Upper lobe of left lung (tissue), 6 donors: ENCODE data around the gene ZNF853. TPM values are rescaled to one million over a fixed set of nuclear protein-coding genes. Genes with fewer than 3 reads are reported as not detected.
"Not testable (repeated sequence)": the region's sequence is repeated elsewhere in the genome, so short reads cannot be mapped to it uniquely, and the experiment has no call there.

Source experiments
- ATAC-seq, 2 donors: fragments of 200-7000 bp; cut with Tn5 transposase; one replicate each; pipeline ENCODE4 v1.9.1; 2022; ENCODE audit warnings: mild to moderate bottlenecking in 2 of 2, moderate library complexity in 2 of 2; ENCODE audit not compliant: low FRiP score in 2 of 2
- DNase-seq, 2 donors: peaks; one replicate each; pipeline ENCODE4 v3.0.0-alpha.2; 2019 to 2020
- H3K27ac ChIP-seq, 4 donors: fragments of 200-600 bp; sonication (generic); one replicate each; pipeline ENCODE4 v1.5.1; 2016 to 2019
- H3K27me3 ChIP-seq, 4 donors: fragments of 200-600 bp; sonication (generic); one replicate each; pipeline ENCODE4 v1.5.1; 2017 to 2019
- H3K36me3 ChIP-seq, 4 donors: fragments of 200-600 bp; sonication (generic); one replicate each; pipeline ENCODE4 v1.5.1; 2016 to 2019
- H3K4me1 ChIP-seq, 4 donors: fragments of 200-600 bp; sonication (generic); one replicate each; pipeline ENCODE4 v1.5.1; 2018 to 2019
- H3K4me3 ChIP-seq, 4 donors: fragments of 200-600 bp; sonication (generic); one replicate each; pipeline ENCODE4 v1.5.1; 2017 to 2019; ENCODE audit warnings: mild to moderate bottlenecking in 2 of 4, moderate library complexity in 1 of 4
- H3K9me3 ChIP-seq, 4 donors: fragments of 200-600 bp; sonication (generic); one replicate each; pipeline ENCODE4 v1.5.1; 2018 to 2019
- CTCF ChIP-seq, 6 experiments: fragments of 450-650 bp in 4 of 6; fragments of 200-600 bp in 2 of 6; sonication (generic) in 2 of 6; IDR thresholded peaks; one replicate each; pipeline ENCODE4 v1.5.1; 2016 to 2019; ENCODE audit warnings: antibody characterized with exemption in 6 of 6
- EP300 ChIP-seq, 4 donors: sonication (generic); formaldehyde crosslinking; IDR thresholded peaks; one replicate each; pipeline ENCODE4 v1.5.1; 2017; ENCODE audit warnings: antibody characterized with exemption in 4 of 4, control low read depth in 2 of 4
- POLR2A ChIP-seq, 4 donors: fragments of 450-650 bp; IDR thresholded peaks; one replicate each; pipeline ENCODE4 v1.5.1; 2016 to 2017; ENCODE audit warnings: antibody characterized with exemption in 4 of 4, mild to moderate bottlenecking in 2 of 4
- POLR2AphosphoS5 ChIP-seq, 2 donors: sonication (generic); formaldehyde crosslinking; IDR thresholded peaks; one replicate each; pipeline ENCODE4 v1.5.1; 2017; ENCODE audit warnings: antibody characterized with exemption in 2 of 2
- WGBS, 2 donors: methylation state at CpG; one replicate each; pipeline ENCODE4 v1.1.5; 2017 to 2018; 5-methylcytosine and 5-hydroxymethylcytosine counted together
- total RNA-seq, 6 donors: library from RNA; depleted of rRNA in 4 of 6; stranded (reverse); fragments of >200 nt in 4 of 6; gene quantifications; one replicate each; pipeline versions ENCODE4 v1.1.0 to v1.2.1, GENCODE V29; 2016 to 2021
- donor health status: DM: no; HTN: no; CAD: no; lungs with moderate emphysema.
- donor health status: DM: no; HTN: yes; CAD: no; lungs with severe emphysema.

The ZNF853 gene
- total RNA-seq, 6 donors from 2014 or later, result 2.9 to 11.9 (median 7.0) TPM

- peaks cover 8 to 11% (median 10%) of the 10 kb centered on the region in 4 donors for H3K4me1 ChIP-seq
- peaks cover 21 to 31% (median 25%) of the 10 kb centered on the region in 4 donors for H3K36me3 ChIP-seq
- ATAC-seq (no peak), DNase-seq (no peak)
- peak overlapping the region in 3 of 4 donors; percentile 49 to 81 (median 64) for H3K4me3 ChIP-seq
- TF ChIP-seq CTCF (IDR thresholded peaks at IDR 0.05), result no peak
- no peak for TF ChIP-seq POLR2AphosphoS5 (IDR thresholded peaks at IDR 0.05)
- no peak for TF ChIP-seq EP300 (IDR thresholded peaks at IDR 0.05)
- no peak for TF ChIP-seq POLR2A (IDR thresholded peaks at IDR 0.05)
- WGBS, 2 donors, result 88 to 89% methylated on average over 16 to 18 of the region's 18 CpGs
- peak overlapping the region; percentile 82 to 98 (median 92) for H3K27ac ChIP-seq
- H3K9me3 ChIP-seq, result no peaks in the 10 kb centered on the region
- H3K27me3 ChIP-seq, result no peaks in the 10 kb centered on the region
Measured at GRCh38 chr7:6578114-6579084, 37.0 kb upstream of the ZNF853 start.

GRCh38 chr7:6579446-6579845 is 36.0 kb upstream of the ZNF853 start:
- no peak overlapping the region for H3K27ac ChIP-seq
- 95 to 97% methylated on average over 4 of the region's 4 CpGs for WGBS, 2 donors
- H3K4me3 ChIP-seq, result no peak overlapping the region
- TF ChIP-seq CTCF (IDR thresholded peaks at IDR 0.05) (peak in 1 of 6 experiments; percentile 18), POLR2AphosphoS5 (IDR thresholded peaks at IDR 0.05) (no peak)
- ATAC-seq, result no peak
- peaks cover 8 to 11% (median 10%) of the 10 kb centered on the region in 4 donors for H3K4me1 ChIP-seq
- H3K27me3 ChIP-seq, result no peaks in the 10 kb centered on the region
- peaks cover 23 to 41% (median 32%) of the 10 kb centered on the region in 4 donors for H3K36me3 ChIP-seq
- no peaks in the 10 kb centered on the region for H3K9me3 ChIP-seq
- no peak for DNase-seq

- peaks cover 11 to 18% (median 15%) of the 10 kb centered on the region in 4 donors for H3K4me1 ChIP-seq
- H3K4me3 ChIP-seq, H3K9me3 ChIP-seq, DNase-seq, H3K27me3 ChIP-seq, ATAC-seq, H3K27ac ChIP-seq: not testable (repeated sequence)
- peaks cover 27 to 59% (median 38%) of the 10 kb centered on the region in 4 donors for H3K36me3 ChIP-seq
- 93% methylated on average over 8 of the region's 8 CpGs for WGBS, 2 donors
Measured at GRCh38 chr7:6585746-6586432, 29.5 kb upstream of the ZNF853 start.

GRCh38 chr7:6588566-6588965 is 26.8 kb upstream of the ZNF853 start:
- peak overlapping the region in 1 of 4 donors; percentile 18 for H3K27ac ChIP-seq
- ATAC-seq (no peak), DNase-seq (no peak)
- H3K9me3 ChIP-seq, result no peaks in the 10 kb centered on the region
- peaks cover 8 to 53% (median 32%) of the 10 kb centered on the region in 4 donors for H3K36me3 ChIP-seq
- 64 to 80% methylated on average over 9 of the region's 9 CpGs for WGBS, 2 donors
- H3K4me3 ChIP-seq, result no peak overlapping the region
- no peak for TF ChIP-seq POLR2A (IDR thresholded peaks at IDR 0.05)
- TF ChIP-seq POLR2AphosphoS5 (IDR thresholded peaks at IDR 0.05), result no peak
- no peak for TF ChIP-seq EP300 (IDR thresholded peaks at IDR 0.05)
- no peak for TF ChIP-seq CTCF (IDR thresholded peaks at IDR 0.05)
- H3K27me3 ChIP-seq, result no peaks in the 10 kb centered on the region
- peaks cover 19 to 26% (median 24%) of the 10 kb centered on the region in 4 donors for H3K4me1 ChIP-seq
